ENCODE measurements around the gene ALCAM.

DNA sequence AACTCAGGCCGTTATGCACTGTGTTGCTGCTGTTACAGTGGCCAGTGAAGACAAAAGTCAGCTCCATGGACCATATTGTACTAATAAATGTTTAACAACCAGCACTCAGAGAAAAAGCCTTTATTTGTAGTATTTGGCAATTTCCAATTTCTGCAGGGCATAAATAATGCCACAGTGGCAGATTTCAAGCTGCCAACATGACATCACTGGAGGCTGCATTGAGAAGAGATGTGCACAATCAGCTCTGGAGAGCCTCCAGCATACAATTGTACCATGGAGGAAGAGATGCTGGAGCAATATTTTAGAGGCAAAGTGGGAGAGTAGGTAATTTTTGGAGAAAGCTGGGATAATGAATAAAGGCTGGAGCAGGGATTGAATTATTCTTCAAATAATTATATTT, 9.7 kb upstream of the ALCAM start:
- TF ChIP-seq EZH2phosphoT487 (IDR thresholded peaks at IDR 0.05; ENCODE audit: borderline replicate concordance, low read depth, low read length) (no peak), CTCF (conservative IDR thresholded peaks at IDR 0.05; ENCODE audit: low read length) (no peak)

All from OCI-LY7 (cell line).